GM18498 (cell line): Measurements from ENCODE around the gene PRPS2.

Experiments
- ATAC-seq: cut with Tn5 transposase; IDR thresholded peaks from one replicate; pipeline ENCODE4 v1.9.1; 2021; ENCODE audit warnings: mild to moderate bottlenecking, moderate library complexity; ENCODE audit not compliant: unreplicated experiment

PRPS2 gene

GRCh38 chrX:12791257-12792228 lies at the start of gene PRPS2:
Gene PRPS2 (plus strand): TSS chrX:12791412. CDS start chrX:12791498, 86 bp downstream.
- ATAC-seq = peak; percentile 87

GRCh38 chrX:12741416-12741815 lies 49.8 kb upstream of the PRPS2 start:
- ATAC-seq = no peak

DNA sequence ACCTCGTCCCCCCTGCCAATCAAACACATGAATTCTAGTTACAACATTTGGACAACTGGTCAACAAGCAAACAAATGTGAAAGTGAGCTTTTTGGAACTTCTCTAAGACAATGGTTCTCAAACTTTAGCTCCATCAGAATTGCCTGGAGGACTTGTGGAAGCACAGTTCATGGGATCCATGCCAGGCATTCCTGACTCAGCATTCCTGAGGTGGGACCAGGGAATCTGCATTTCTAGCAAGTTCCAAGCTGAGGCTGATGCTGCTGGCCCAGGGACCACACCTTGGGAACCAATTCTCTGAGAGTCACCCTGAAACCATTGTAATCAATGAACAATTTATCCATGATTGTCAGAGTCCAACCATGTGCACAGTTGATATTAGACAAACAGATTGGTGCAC lies 43.8 kb upstream of the PRPS2 start:
- ATAC-seq = no peak

GRCh38 chrX:12751887-12752286 lies 39.3 kb upstream of the PRPS2 start:
- no peak for ATAC-seq

GRCh38 chrX:12753366-12753765 lies 37.8 kb upstream of the PRPS2 start:
- ATAC-seq = no peak

DNA sequence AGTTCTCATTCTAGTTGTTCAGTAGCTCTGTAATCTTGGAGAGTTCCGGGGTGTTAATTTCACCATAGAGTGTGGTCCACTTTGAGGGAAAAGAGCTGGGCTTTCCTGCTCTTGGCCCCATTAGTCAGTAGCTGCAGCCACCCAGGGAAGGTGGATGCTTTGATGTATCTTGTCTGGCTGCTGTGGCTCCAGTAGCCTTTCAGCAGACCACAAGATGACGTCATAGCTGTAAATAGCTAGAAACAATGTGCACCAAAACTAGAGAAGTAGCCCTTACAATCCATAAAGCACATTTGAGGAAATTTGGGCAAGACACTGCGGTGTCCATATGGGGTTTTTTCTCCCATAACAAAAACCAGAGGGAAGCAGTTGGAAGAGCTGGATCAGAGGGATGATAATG lies 32.9 kb upstream of the PRPS2 start:
- ATAC-seq = no peak

GRCh38 chrX:12767856-12768255 lies 23.4 kb upstream of the PRPS2 start:
- ATAC-seq = no peak

DNA sequence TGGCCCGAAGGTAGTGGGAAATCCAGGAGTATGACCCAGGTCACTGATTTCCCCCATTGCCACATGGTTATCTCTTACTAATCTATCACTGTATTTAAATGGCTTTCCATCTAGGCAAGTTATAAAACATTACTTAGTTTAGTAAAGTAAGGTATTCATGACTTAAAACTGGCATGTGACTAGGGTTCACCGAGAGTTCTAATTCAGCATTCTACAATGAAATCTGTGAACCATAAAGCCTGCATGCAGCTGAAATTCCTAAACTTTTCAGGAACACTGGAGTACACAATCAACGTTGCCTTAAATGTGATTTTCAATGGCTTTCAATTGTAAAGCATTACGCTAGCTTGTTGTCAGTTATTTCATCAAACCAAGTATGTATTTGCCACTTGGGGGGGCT lies 22.7 kb upstream of the PRPS2 start:
- no peak for ATAC-seq

DNA sequence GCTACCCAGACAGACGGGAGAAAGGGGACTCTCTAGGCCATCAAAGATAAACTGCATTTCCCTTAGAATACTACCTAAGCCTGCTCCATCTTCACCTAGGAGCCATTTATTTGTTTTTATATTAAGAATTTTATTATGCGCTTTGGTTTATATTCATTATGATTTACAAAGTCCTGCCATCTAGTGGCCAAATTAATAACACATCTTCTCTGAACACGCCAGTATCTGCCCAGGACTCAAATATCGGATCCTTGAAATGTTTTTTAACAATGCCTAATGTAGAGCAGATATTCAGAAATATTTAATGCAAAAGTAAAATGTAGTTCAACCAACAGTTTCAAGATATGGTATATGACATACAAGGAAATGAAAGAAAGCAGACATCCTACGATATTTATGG lies 20.8 kb upstream of the PRPS2 start:
- no peak for ATAC-seq

DNA sequence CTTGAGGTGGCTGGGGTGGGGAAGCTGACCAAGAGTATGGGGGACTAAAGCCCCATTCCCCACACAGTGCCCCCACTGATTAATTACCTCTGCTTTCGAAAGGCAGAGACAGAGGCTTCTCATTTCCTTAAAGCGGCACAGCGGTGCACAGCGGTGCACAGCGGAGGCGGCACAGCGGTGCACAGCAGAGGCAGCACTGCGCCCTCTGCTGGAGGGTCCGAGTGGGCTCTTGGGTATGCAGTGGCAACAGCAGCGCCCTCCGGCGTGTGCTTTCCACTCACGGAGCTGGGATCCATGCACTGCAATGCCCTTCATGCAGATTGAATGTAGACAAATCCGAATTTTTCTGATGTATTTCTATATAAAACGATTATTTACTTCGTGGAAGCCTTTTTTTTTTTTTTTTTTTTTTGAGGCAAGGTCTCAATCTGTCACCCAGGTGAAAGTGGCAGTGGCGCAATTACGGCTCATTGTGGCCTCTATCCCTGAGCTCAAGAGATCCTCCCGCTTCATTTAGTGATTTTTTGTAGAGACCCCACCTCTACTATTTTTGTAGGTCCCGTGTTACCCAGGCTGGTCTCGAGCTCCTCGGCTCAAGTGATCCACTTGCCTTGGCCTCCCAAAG lies 19.7 kb upstream of the PRPS2 start:
- peak; percentile 100 for ATAC-seq

DNA sequence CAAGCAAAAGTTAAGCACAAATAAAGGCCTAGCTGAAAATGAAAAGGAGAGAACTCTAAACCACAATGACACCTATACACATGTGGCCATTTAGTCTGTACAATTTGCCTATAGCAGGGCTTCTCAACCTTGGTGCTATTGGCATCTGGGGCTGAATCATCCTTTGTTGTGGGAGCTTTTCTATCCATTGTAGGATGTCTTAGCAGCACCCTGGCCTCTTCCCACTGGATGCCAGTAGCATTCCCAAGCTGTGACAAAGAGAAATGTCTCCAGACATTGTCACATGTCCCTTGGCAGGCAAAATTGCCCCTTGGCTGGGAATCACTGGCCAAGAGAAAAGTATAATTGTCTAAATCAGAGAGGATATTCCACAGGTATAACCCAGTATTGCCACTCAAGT lies 13.5 kb upstream of the PRPS2 start:
- ATAC-seq = no peak

DNA sequence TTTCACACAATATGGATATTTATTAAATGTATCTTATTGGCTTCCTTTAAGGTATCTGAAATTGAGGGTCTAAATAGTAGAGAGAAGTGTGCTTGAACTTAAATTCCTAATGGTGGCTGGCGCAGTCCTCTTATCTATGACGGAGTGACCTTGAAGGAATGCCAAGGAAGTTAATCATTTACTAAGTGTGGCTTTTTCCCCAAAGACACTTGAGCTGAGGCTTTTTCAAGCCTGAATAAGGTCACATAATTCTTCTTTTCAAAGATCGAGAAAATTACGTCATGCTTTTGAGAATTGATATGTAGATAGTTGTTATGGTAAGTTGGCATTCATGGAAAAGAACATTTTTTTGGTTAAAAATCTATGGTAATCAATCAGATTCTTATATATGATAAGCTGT lies 11.7 kb upstream of the PRPS2 start:
- ATAC-seq = no peak

DNA sequence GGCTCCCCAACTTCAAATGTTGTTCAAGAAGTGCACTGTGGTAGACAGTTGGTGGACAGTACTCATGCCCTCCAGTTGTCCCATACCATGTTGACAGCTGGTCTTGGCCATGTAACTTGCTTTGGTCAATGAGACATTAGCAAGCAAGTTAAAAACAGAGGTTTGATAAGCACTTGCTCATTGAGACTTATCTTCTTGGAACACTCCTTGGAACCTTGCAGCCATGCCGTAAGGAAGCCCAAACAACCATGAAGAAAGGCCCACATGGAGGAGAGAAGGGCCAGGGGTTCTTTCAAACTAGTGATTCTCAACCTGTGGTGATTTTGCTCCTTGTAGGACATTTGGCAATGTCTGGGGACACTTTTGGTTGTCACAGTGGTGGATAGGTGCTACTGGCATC lies 2.6 kb upstream of the PRPS2 start:
- no peak for ATAC-seq

DNA sequence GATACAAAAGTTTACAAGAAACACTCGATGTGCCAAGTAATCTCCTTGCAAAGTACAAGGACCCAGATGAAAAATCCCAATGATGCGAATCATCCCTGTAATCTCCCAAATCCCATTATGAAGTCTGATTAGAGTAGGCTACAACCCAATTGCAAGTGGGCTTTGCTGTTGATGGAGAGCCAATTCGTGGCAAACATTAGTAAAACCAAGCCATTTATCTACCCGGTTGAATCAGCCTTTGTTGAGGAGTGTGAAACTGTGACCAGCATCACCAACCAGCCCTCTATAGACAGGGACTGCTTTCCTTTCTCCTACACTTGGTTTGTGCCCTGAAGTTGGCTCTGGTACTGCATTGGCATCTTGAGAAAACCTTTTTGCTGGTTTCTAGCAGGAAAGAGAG lies 1.2 kb upstream of the PRPS2 start:
- ATAC-seq = no peak

GRCh38 chrX:12790885-12791256 lies 341 bp upstream of the PRPS2 start:
- peak; percentile 27 for ATAC-seq

- ATAC-seq = no peak
Measured at GRCh38 chrX:12792711-12793110, 1.5 kb downstream of the PRPS2 start.

DNA sequence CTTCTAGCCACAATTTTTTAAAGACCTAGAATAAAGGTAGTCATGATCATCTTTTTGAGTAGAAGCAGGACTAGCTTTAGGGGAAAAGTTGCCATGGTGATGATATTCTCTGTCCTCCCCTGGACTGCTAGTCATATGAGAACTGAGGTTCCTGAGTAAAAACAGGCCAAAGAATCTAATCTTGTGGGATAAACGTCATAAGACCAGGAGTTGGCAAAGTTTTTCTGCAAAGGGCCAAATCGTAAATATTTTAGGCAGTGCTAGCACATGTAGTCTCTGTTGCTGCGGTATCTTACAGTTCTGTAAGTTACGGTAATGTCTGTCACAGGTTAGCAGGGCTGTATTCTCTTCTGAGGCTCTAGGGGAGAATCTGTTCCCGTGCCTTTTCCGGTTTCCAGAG lies 3.4 kb downstream of the PRPS2 start:
- no peak for ATAC-seq

DNA sequence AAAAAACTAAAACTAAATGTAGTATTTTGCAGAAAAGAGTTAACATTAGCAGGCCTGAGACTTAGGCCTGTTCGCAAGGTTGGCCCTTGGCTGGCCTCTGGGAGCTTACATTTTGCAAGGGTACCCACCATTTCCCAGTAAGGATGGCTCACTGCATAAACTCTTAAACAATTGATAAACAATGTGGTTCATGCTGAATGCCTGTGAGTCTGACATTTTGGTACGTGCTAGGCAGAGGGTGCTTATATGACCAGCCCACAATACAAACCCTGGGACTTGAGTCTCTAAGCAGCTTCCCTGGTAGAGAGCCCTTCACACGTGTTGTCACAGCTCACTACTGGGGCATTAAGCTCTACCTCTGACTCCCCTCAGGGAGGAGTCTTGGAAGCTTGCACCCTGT lies 7.4 kb downstream of the PRPS2 start:
- ATAC-seq = no peak

DNA sequence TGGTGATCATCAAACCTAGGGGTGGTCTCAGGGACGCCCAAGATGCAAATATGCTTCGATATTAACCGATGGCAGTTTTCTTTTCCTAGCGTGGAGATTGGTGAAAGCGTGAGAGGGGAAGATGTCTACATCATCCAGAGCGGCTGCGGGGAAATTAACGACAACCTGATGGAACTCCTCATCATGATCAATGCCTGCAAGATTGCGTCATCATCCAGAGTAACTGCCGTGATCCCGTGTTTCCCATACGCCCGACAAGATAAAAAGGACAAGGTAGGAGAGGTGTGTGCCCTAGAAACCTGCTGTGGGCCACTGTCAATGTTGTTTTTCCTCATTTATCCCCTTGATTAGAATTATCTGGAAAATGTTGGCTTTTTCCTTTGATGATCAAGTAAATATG lies 7.9 kb downstream of the PRPS2 start:
- no peak for ATAC-seq

- no peak for ATAC-seq
Measured at GRCh38 chrX:12802741-12803140, 11.5 kb downstream of the PRPS2 start.

- no peak for ATAC-seq
Measured at GRCh38 chrX:12804655-12805054, 13.4 kb downstream of the PRPS2 start.

DNA sequence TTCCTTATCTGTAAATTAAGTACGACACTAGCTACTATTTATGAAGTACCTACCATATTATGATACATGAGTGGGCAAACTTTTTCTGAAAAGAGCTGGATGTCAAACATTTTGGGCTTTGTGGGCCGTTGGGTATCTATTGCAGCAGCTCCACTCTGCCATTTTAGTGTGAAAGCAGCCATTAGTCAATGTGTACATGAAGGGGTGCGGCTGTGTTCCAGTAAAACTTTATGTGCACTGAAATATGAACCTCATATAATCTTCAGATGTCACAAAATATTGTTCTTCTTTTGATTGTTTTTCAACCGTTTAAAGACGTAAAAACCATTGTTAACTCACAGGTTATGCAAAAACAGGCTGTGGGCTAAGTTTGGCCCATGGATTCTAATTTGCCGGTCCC lies 14.1 kb downstream of the PRPS2 start:
- no peak for ATAC-seq
